ENCODE measurements around the gene GPR84. TPM values are rescaled to one million over a fixed set of nuclear protein-coding genes. Genes with fewer than 3 reads are reported as not detected.

GPR84 gene
- total and polyA plus RNA-seq, 2 of the 13 experiments (the other 11 are each of a cell fraction or from before 2014, with no cell fraction given) = not detected

GRCh38 chr12:54360717-54361456 is 3.4 kb downstream of the GPR84 start (continued):
- no peak for TF ChIP-seq HMGXB3 (CRISPR knock-in tag; IDR thresholded peaks at IDR 0.05; ENCODE audit: borderline replicate concordance)
- TF ChIP-seq NCOA5 (CRISPR knock-in tag; IDR thresholded peaks at IDR 0.05) = no peak
- TF ChIP-seq, protein P1, sequence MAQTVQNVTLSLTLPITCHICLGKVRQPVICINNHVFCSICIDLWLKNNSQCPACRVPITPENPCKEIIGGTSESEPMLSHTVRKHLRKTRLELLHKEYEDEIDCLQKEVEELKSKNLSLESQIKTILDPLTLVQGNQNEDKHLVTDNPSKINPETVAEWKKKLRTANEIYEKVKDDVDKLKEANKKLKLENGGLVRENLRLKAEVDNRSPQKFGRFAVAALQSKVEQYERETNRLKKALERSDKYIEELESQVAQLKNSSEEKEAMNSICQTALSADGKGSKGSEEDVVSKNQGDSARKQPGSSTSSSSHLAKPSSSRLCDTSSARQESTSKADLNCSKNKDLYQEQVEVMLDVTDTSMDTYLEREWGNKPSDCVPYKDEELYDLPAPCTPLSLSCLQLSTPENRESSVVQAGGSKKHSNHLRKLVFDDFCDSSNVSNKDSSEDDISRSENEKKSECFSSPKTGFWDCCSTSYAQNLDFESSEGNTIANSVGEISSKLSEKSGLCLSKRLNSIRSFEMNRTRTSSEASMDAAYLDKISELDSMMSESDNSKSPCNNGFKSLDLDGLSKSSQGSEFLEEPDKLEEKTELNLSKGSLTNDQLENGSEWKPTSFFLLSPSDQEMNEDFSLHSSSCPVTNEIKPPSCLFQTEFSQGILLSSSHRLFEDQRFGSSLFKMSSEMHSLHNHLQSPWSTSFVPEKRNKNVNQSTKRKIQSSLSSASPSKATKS (CRISPR knock-in tag; IDR thresholded peaks at IDR 0.05) = no peak
- TF ChIP-seq, protein P2, sequence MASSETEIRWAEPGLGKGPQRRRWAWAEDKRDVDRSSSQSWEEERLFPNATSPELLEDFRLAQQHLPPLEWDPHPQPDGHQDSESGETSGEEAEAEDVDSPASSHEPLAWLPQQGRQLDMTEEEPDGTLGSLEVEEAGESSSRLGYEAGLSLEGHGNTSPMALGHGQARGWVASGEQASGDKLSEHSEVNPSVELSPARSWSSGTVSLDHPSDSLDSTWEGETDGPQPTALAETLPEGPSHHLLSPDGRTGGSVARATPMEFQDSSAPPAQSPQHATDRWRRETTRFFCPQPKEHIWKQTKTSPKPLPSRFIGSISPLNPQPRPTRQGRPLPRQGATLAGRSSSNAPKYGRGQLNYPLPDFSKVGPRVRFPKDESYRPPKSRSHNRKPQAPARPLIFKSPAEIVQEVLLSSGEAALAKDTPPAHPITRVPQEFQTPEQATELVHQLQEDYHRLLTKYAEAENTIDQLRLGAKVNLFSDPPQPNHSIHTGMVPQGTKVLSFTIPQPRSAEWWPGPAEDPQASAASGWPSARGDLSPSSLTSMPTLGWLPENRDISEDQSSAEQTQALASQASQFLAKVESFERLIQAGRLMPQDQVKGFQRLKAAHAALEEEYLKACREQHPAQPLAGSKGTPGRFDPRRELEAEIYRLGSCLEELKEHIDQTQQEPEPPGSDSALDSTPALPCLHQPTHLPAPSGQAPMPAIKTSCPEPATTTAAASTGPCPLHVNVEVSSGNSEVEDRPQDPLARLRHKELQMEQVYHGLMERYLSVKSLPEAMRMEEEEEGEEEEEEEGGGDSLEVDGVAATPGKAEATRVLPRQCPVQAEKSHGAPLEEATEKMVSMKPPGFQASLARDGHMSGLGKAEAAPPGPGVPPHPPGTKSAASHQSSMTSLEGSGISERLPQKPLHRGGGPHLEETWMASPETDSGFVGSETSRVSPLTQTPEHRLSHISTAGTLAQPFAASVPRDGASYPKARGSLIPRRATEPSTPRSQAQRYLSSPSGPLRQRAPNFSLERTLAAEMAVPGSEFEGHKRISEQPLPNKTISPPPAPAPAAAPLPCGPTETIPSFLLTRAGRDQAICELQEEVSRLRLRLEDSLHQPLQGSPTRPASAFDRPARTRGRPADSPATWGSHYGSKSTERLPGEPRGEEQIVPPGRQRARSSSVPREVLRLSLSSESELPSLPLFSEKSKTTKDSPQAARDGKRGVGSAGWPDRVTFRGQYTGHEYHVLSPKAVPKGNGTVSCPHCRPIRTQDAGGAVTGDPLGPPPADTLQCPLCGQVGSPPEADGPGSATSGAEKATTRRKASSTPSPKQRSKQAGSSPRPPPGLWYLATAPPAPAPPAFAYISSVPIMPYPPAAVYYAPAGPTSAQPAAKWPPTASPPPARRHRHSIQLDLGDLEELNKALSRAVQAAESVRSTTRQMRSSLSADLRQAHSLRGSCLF (CRISPR knock-in tag; IDR thresholded peaks at IDR 0.05; ENCODE audit: borderline replicate concordance) = no peak
- TF ChIP-seq EEA1 (CRISPR knock-in tag; IDR thresholded peaks at IDR 0.05; ENCODE audit: borderline replicate concordance) = no peak
- TF ChIP-seq ZNF18 (CRISPR knock-in tag; IDR thresholded peaks at IDR 0.05; ENCODE audit: insufficient replicate concordance) = no peak
- TF ChIP-seq ZNF788 (CRISPR knock-in tag; IDR thresholded peaks at IDR 0.05; ENCODE audit: borderline replicate concordance) = no peak
- no peak for TF ChIP-seq ONECUT2 (CRISPR knock-in tag; IDR thresholded peaks at IDR 0.05)
- TF ChIP-seq, protein P3, sequence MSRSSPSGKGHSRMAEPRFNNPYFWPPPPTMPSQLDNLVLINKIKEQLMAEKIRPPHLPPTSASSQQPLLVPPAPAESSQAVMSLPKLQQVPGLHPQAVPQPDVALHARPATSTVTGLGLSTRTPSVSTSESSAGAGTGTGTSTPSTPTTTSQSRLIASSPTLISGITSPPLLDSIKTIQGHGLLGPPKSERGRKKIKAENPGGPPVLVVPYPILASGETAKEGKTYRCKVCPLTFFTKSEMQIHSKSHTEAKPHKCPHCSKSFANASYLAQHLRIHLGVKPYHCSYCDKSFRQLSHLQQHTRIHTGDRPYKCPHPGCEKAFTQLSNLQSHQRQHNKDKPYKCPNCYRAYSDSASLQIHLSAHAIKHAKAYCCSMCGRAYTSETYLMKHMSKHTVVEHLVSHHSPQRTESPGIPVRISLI (CRISPR knock-in tag; IDR thresholded peaks at IDR 0.05; ENCODE audit: borderline replicate concordance) = peak; percentile 63; the same call in 1 of the 2 replicates
- TF ChIP-seq ZNF121 (CRISPR knock-in tag; IDR thresholded peaks at IDR 0.05) = 0 out of 2 replicates have a peak, but pooled peaks have one; percentile 20
- no peak for TF ChIP-seq FOXP1 (IDR thresholded peaks at IDR 0.05)
- TF ChIP-seq FOXP1 (CRISPR knock-in tag; IDR thresholded peaks at IDR 0.05) = no peak
